CD4-positive, alpha-beta memory T cell (primary cell): ENCODE data around the gene MAGI1. TPM values are rescaled to one million over a fixed set of nuclear protein-coding genes. Genes with fewer than 3 reads are reported as not detected.

Experiments
- CTCF ChIA-PET: fragments of 350-600 bp; sonication (Branson Sonifier 250); formaldehyde crosslinking; loops from one replicate; lab custom pipeline; 2021; ENCODE audit warnings: inconsistent platforms; ENCODE audit not compliant: partially characterized antibody; lab: Charles Lee
- POLR2A ChIA-PET: fragments of 350-600 bp; sonication (Branson Sonifier 250); formaldehyde crosslinking; loops from one replicate; lab custom pipeline; 2021; ENCODE audit not compliant: partially characterized antibody; lab: Charles Lee
- DNase-seq, 5 donors: peaks; one replicate each; pipeline versions ENCODE4 v3.0.0 to v3.0.0-alpha.2; 2020 to 2022; ENCODE audit warnings: mixed read lengths in 1 of 5
- H3K27ac ChIP-seq: one replicate; pipeline ENCODE4 v1.7.0; 2013; ENCODE audit warnings: low read depth, low read length
- H3K27me3 ChIP-seq: 2 replicates; pipeline ENCODE4 v1.7.0; 2013; ENCODE audit warnings: mild to moderate bottlenecking, low read length, moderate library complexity; ENCODE audit not compliant: insufficient read depth
- H3K36me3 ChIP-seq: 2 replicates; pipeline ENCODE4 v1.7.0; 2013; ENCODE audit warnings: mild to moderate bottlenecking, low read length, moderate library complexity; ENCODE audit not compliant: insufficient read depth
- H3K4me1 ChIP-seq: 2 replicates; pipeline ENCODE4 v1.7.0; 2013; ENCODE audit warnings: mild to moderate bottlenecking, low read length, moderate library complexity; ENCODE audit not compliant: insufficient read depth
- H3K4me3 ChIP-seq, 2 donors: one replicate each; pipeline ENCODE4 v1.7.0; 2013; ENCODE audit warnings: low read length in 2 of 2, mild to moderate bottlenecking in 1 of 2
- H3K9me3 ChIP-seq, 2 donors: one replicate each; pipeline ENCODE4 v1.7.0; 2013; ENCODE audit warnings: low read length in 2 of 2, control low read depth in 1 of 2; ENCODE audit not compliant: control insufficient read depth in 1 of 2
- H3K27ac Mint-ChIP-seq, 7 donors: one replicate each; pipeline ENCODE4 v1.8.0; 2020 to 2021; ENCODE audit warnings: mixed read lengths in 7 of 7, mild to moderate bottlenecking in 6 of 7, inconsistent platforms in 3 of 7, moderate library complexity in 3 of 7
- H3K27me3 Mint-ChIP-seq, 2 donors: one replicate each; pipeline ENCODE4 v1.8.0; 2020 to 2021; ENCODE audit warnings: mixed read lengths in 2 of 2
- H3K36me3 Mint-ChIP-seq, 2 donors: one replicate each; pipeline ENCODE4 v1.8.0; 2020 to 2021; ENCODE audit warnings: mixed read lengths in 2 of 2, inconsistent platforms in 1 of 2, mild to moderate bottlenecking in 1 of 2
- H3K4me1 Mint-ChIP-seq, 4 donors: one replicate each; pipeline ENCODE4 v1.8.0; 2020 to 2021; ENCODE audit warnings: mixed read lengths in 4 of 4, mild to moderate bottlenecking in 1 of 4
- H3K4me3 Mint-ChIP-seq, 8 donors: one replicate each; pipeline ENCODE4 v1.8.0; 2020 to 2021; ENCODE audit warnings: mixed read lengths in 8 of 8, mild to moderate bottlenecking in 7 of 8, moderate library complexity in 6 of 8, inconsistent platforms in 3 of 8
- H3K9me3 Mint-ChIP-seq, 8 donors: one replicate each; pipeline ENCODE4 v1.8.0; 2020 to 2021; ENCODE audit warnings: mixed read lengths in 8 of 8, mild to moderate bottlenecking in 5 of 8, inconsistent platforms in 3 of 8, moderate library complexity in 1 of 8
- intact Hi-C: fragments of 100-400 bp; cut with micrococcal nuclease; formaldehyde crosslinking; loops from one replicate; pipeline ENCODE4 v1.15.1; 2023
- polyA plus RNA-seq, 2 donors: library from polyadenylated mRNA; unstranded; fragments of 300-500 nt; fragmentation: Illumina TruSeq; gene quantifications; one replicate each; pipeline ENCODE4 v1.2.3, GENCODE V29; 2021
- total RNA-seq, 2 experiments: library from RNA; stranded (reverse); gene quantifications; one replicate each; pipeline ENCODE4 v1.2.3, GENCODE V29; 2021

The MAGI1 gene
- total and polyA plus RNA-seq, 4 experiments from 2014 or later, result 0.20 TPM; not detected in 3

- Mint-ChIP-seq H3K4me1 (peaks cover 0 to 1% (median 0%) of the 10 kb centered on the region in 4 donors), H3K4me3 (no peak overlapping the region), H3K27ac (no peak overlapping the region), H3K36me3 (no peaks in the 10 kb centered on the region), H3K9me3 (peaks cover 0 to 2% (median 0%) of the 10 kb centered on the region in 8 donors), H3K27me3 (peaks cover 0 to 2% of the 10 kb centered on the region in 2 donors)
- H3K27ac ChIP-seq, result no peak overlapping the region
- CTCF ChIA-PET, result no interaction called here
- H3K4me3 ChIP-seq, result no peak overlapping the region
- H3K27me3 ChIP-seq, result no peaks in the 10 kb centered on the region
- intact Hi-C loops, result no loop called here
- H3K9me3 ChIP-seq, result no peaks in the 10 kb centered on the region
- H3K4me1 ChIP-seq, result no peaks in the 10 kb centered on the region
- H3K36me3 ChIP-seq, result no peaks in the 10 kb centered on the region
- DNase-seq, result no peak
- POLR2A ChIA-PET, result no interaction called here
Measured at GRCh38 chr3:65783117-65783516, 255.6 kb downstream of the MAGI1 start.

DNA sequence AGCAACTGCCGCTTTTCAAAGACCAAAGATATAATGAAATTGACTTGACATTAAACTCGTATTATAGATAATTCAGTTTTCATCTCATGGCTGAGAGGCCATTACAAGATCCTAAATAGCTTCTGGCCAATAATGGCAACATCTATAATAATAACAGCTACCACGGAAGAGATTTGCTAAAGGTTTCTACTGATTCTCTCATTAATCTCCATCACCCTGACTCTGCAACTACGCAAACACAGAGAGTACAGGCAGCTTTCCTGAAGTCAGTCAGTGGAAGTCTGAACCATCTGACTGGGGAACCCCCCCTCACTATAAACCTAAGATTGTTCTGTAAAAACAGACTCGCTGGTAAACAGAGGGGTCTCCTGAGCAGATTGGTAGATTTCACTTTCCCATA is 257.1 kb downstream of the MAGI1 start:
- H3K27me3 Mint-ChIP-seq, result peaks cover 0 to 2% of the 10 kb centered on the region in 2 donors
- DNase-seq, result no peak
- H3K4me1 Mint-ChIP-seq, result peaks cover 0 to 1% (median 0%) of the 10 kb centered on the region in 4 donors
- Histone ChIP-seq H3K4me3 (no peak overlapping the region), H3K36me3 (no peaks in the 10 kb centered on the region), H3K4me1 (no peaks in the 10 kb centered on the region), H3K27me3 (no peaks in the 10 kb centered on the region), H3K9me3 (no peaks in the 10 kb centered on the region), H3K27ac (no peak overlapping the region)
- CTCF ChIA-PET, result no interaction called here
- H3K27ac Mint-ChIP-seq, result no peak overlapping the region
- intact Hi-C loops, result no loop called here
- no peaks in the 10 kb centered on the region for H3K36me3 Mint-ChIP-seq
- POLR2A ChIA-PET, result no interaction called here
- H3K9me3 Mint-ChIP-seq, result peaks cover 0 to 2% (median 0%) of the 10 kb centered on the region in 8 donors
- H3K4me3 Mint-ChIP-seq, result no peak overlapping the region

GRCh38 chr3:65779390-65779789 is 259.3 kb downstream of the MAGI1 start:
- Mint-ChIP-seq H3K4me1 (peaks cover 0 to 1% (median 0%) of the 10 kb centered on the region in 4 donors), H3K9me3 (peaks cover 0 to 2% (median 0%) of the 10 kb centered on the region in 8 donors), H3K27ac (peak overlapping the region in 1 of 7 donors; percentile 17), H3K36me3 (no peaks in the 10 kb centered on the region), H3K27me3 (peaks cover 0 to 2% of the 10 kb centered on the region in 2 donors), H3K4me3 (no peak overlapping the region)
- POLR2A ChIA-PET, result no interaction called here
- Histone ChIP-seq H3K4me1 (no peaks in the 10 kb centered on the region), H3K27me3 (no peaks in the 10 kb centered on the region), H3K36me3 (no peaks in the 10 kb centered on the region), H3K27ac (no peak overlapping the region), H3K4me3 (no peak overlapping the region), H3K9me3 (no peaks in the 10 kb centered on the region)
- DNase-seq, result no peak
- CTCF ChIA-PET, result interaction anchor here (0.8 kb wide), 1 partner anchor 14 kb away, joined by 3 read pairs; no protein-coding TSS in a partner anchor
- intact Hi-C loops, result no loop called here

DNA sequence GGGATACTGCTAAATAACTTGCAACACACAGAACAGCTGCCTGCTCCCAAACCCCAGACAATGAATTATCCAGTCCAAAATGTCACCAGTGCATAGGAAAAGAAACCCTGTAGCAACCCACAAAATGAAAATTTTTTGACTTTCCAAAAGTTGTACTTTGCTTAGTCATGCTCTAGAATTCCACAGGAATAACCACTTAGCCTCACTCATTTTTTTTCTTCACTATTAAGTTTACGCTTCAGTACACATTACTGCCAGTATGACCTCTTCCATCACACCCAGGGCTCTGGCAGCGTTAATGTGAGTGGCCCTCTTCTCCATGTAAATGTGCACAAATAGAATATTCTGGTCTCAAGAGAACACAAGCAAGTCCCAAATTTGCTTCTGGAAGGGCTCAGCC is 259.8 kb downstream of the MAGI1 start:
- no peaks in the 10 kb centered on the region for H3K27me3 ChIP-seq
- Mint-ChIP-seq H3K27ac (peak overlapping the region in 1 of 7 donors; percentile 17), H3K4me3 (no peak overlapping the region), H3K9me3 (peaks cover 0 to 2% (median 0%) of the 10 kb centered on the region in 8 donors), H3K36me3 (no peaks in the 10 kb centered on the region), H3K4me1 (peaks cover 0 to 1% (median 0%) of the 10 kb centered on the region in 4 donors), H3K27me3 (peaks cover 0 to 2% of the 10 kb centered on the region in 2 donors)
- ChIA-PET CTCF (interaction anchor here (0.8 kb wide), 1 partner anchor 15 kb away, joined by 3 read pairs; no protein-coding TSS in a partner anchor), POLR2A (no interaction called here)
- no peak overlapping the region for H3K4me3 ChIP-seq
- H3K9me3 ChIP-seq, result no peaks in the 10 kb centered on the region
- DNase-seq, result no peak
- no peaks in the 10 kb centered on the region for H3K36me3 ChIP-seq
- intact Hi-C loops, result no loop called here
- H3K27ac ChIP-seq, result no peak overlapping the region
- no peaks in the 10 kb centered on the region for H3K4me1 ChIP-seq

- Histone ChIP-seq H3K4me3 (no peak overlapping the region), H3K27me3 (no peaks in the 10 kb centered on the region), H3K36me3 (no peaks in the 10 kb centered on the region), H3K4me1 (no peaks in the 10 kb centered on the region), H3K9me3 (no peaks in the 10 kb centered on the region), H3K27ac (no peak overlapping the region)
- POLR2A ChIA-PET, result no interaction called here
- Mint-ChIP-seq H3K27me3 (no peaks in the 10 kb centered on the region), H3K36me3 (no peaks in the 10 kb centered on the region), H3K4me1 (peaks cover 0 to 4% (median 0%) of the 10 kb centered on the region in 4 donors), H3K27ac (no peak overlapping the region), H3K9me3 (peaks cover 0 to 6% (median 0%) of the 10 kb centered on the region in 8 donors), H3K4me3 (no peak overlapping the region)
- CTCF ChIA-PET, result no interaction called here
- intact Hi-C loops, result no loop called here
- no peak for DNase-seq
Measured at GRCh38 chr3:65777050-65777449, 261.7 kb downstream of the MAGI1 start.

DNA sequence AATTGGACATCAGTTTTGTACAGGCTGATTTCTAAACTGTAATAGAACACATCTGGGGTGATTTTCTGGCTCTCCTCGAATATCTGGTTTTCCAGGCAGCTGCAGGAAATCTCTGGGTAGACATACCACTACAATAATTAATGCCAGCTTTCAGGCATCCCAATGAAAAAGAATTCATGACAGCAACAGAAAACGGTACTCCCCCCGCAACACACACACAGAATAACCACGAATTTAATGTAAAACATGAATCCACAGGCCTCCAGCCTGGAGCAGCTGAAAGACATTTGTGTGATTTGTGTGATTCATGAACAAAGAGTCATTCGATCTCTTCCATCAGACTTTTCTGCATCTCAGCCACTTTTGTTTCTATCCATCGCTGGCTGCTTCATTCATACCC is 262.2 kb downstream of the MAGI1 start:
- Mint-ChIP-seq H3K27ac (no peak overlapping the region), H3K27me3 (no peaks in the 10 kb centered on the region), H3K36me3 (no peaks in the 10 kb centered on the region), H3K4me3 (no peak overlapping the region), H3K9me3 (peaks cover 0 to 6% (median 0%) of the 10 kb centered on the region in 8 donors), H3K4me1 (peaks cover 0 to 4% (median 0%) of the 10 kb centered on the region in 4 donors)
- CTCF ChIA-PET, result interaction anchor here (0.9 kb wide), 1 partner anchor 24 kb away, joined by 3 read pairs; no protein-coding TSS in a partner anchor
- POLR2A ChIA-PET, result no interaction called here
- H3K9me3 ChIP-seq, result no peaks in the 10 kb centered on the region
- no peak overlapping the region for H3K27ac ChIP-seq
- H3K36me3 ChIP-seq, result no peaks in the 10 kb centered on the region
- H3K4me1 ChIP-seq, result no peaks in the 10 kb centered on the region
- H3K27me3 ChIP-seq, result no peaks in the 10 kb centered on the region
- intact Hi-C loops, result no loop called here
- H3K4me3 ChIP-seq, result no peak overlapping the region
- no peak for DNase-seq

GRCh38 chr3:65776081-65776480 is 262.6 kb downstream of the MAGI1 start:
- peaks cover 0 to 6% (median 0%) of the 10 kb centered on the region in 8 donors for H3K9me3 Mint-ChIP-seq
- no peaks in the 10 kb centered on the region for H3K36me3 ChIP-seq
- no peak overlapping the region for H3K4me3 ChIP-seq
- H3K27ac Mint-ChIP-seq, result no peak overlapping the region
- no peaks in the 10 kb centered on the region for H3K27me3 ChIP-seq
- no peak overlapping the region for H3K4me3 Mint-ChIP-seq
- CTCF ChIA-PET, result interaction anchor here (0.9 kb wide), 1 partner anchor 24 kb away, joined by 3 read pairs; no protein-coding TSS in a partner anchor
- H3K36me3 Mint-ChIP-seq, result no peaks in the 10 kb centered on the region
- intact Hi-C loops, result no loop called here
- H3K27ac ChIP-seq, result no peak overlapping the region
- POLR2A ChIA-PET, result no interaction called here
- no peaks in the 10 kb centered on the region for H3K4me1 ChIP-seq
- H3K9me3 ChIP-seq, result no peaks in the 10 kb centered on the region
- no peak for DNase-seq
- H3K4me1 Mint-ChIP-seq, result peaks cover 0 to 4% (median 0%) of the 10 kb centered on the region in 4 donors
- no peaks in the 10 kb centered on the region for H3K27me3 Mint-ChIP-seq
